Right hindlimb (tissue), 1 donor: Measurements from ENCODE around the gene MINDY4.

ENCODE experiments used
- DNase-seq: peaks from one replicate; pipeline ENCODE4 v3.0.0-alpha.2; 2018

MINDY4 gene

GRCh38 chr7:30884881-30885280, 113.7 kb downstream of the MINDY4 start:
- no peak for DNase-seq

- peak; percentile 63 for DNase-seq
Measured at GRCh38 chr7:30886608-30887011, 115.4 kb downstream of the MINDY4 start.

GRCh38 chr7:30887464-30887872, 116.3 kb downstream of the MINDY4 start:
- DNase-seq = no peak

- DNase-seq = no peak
Measured at GRCh38 chr7:30888747-30889146, 117.5 kb downstream of the MINDY4 start.

GRCh38 chr7:30890226-30890625, 119.0 kb downstream of the MINDY4 start:
- DNase-seq = no peak

GRCh38 chr7:30893357-30893756, 122.1 kb downstream of the MINDY4 start:
- peak; percentile 85 for DNase-seq

- no peak for DNase-seq
Measured at GRCh38 chr7:30894009-30894408, 122.8 kb downstream of the MINDY4 start.

- no peak for DNase-seq
Measured at GRCh38 chr7:30894866-30895605, 123.8 kb downstream of the MINDY4 start.

- no peak for DNase-seq
Measured at GRCh38 chr7:30896036-30896435, 124.8 kb downstream of the MINDY4 start.

GRCh38 chr7:30896783-30897637, 125.8 kb downstream of the MINDY4 start:
- no peak for DNase-seq

GRCh38 chr7:30897770-30898169, 126.6 kb downstream of the MINDY4 start:
- DNase-seq = no peak

GRCh38 chr7:30898411-30898810, 127.2 kb downstream of the MINDY4 start:
- no peak for DNase-seq

- DNase-seq = no peak
Measured at GRCh38 chr7:30899066-30899465, 127.8 kb downstream of the MINDY4 start.

GRCh38 chr7:30899630-30900029, 128.4 kb downstream of the MINDY4 start:
- DNase-seq = no peak

GRCh38 chr7:30900053-30900452, 128.8 kb downstream of the MINDY4 start:
- no peak for DNase-seq

GRCh38 chr7:30900803-30901362, 129.7 kb downstream of the MINDY4 start:
- no peak for DNase-seq

- no peak for DNase-seq
Measured at GRCh38 chr7:30901856-30902255, 130.6 kb downstream of the MINDY4 start.

- DNase-seq = no peak
Measured at GRCh38 chr7:30902466-30902865, 131.2 kb downstream of the MINDY4 start.

GRCh38 chr7:30903146-30903545, 131.9 kb downstream of the MINDY4 start:
- DNase-seq = no peak

GRCh38 chr7:30904561-30904960, 133.3 kb downstream of the MINDY4 start:
- DNase-seq = no peak

GRCh38 chr7:30905078-30906012, 134.1 kb downstream of the MINDY4 start:
- DNase-seq = no peak

- no peak for DNase-seq
Measured at GRCh38 chr7:30906014-30906413, 134.8 kb downstream of the MINDY4 start.
